H1 (cell line): ENCODE data around the gene SLC17A5. TPM values are rescaled to one million over a fixed set of nuclear protein-coding genes. Genes with fewer than 3 reads are reported as not detected.
A peak's percentile ranks its signal among the peaks of the same experiment; 100 is the strongest.

Experiments
- CTCF ChIA-PET: fragments of 300-600 bp; sonication (Branson Sonifier 250); formaldehyde crosslinking; loops from one replicate; lab custom pipeline; 2021; ENCODE audit not compliant: partially characterized antibody; lab: Charles Lee
- POLR2A ChIA-PET: fragments of 300-600 bp; sonication (Branson Sonifier 250); formaldehyde crosslinking; loops from one replicate; lab custom pipeline; 2021; ENCODE audit warnings: inconsistent platforms; ENCODE audit not compliant: partially characterized antibody; lab: Charles Lee
- DNase-seq, 2 experiments: peaks; one replicate each; pipeline versions ENCODE4 v3.0.0 to v3.0.0-alpha.2; 2010 to 2022; ENCODE audit warnings: low spot score in 2 of 2, low read depth in 1 of 2, mixed read lengths in 1 of 2
- FAIRE-seq: peaks from 2 replicates; lab custom pipeline; 2011; peaks lifted over from hg19 to GRCh38; lab: Jason Lieb, UNC
- H2AFZ ChIP-seq: 2 replicates; pipeline ENCODE4 v1.8.1; 2012; ENCODE audit warnings: low read length, inconsistent platforms
- H2AK5ac ChIP-seq: 2 replicates; pipeline ENCODE4 v1.6.1; 2013; ENCODE audit warnings: low read depth, low read length
- H2BK120ac ChIP-seq: replicated peaks from 2 replicates; pipeline ENCODE3; 2013; ENCODE audit warnings: low read depth, low read length, inconsistent platforms
- H2BK12ac ChIP-seq: 2 replicates; pipeline ENCODE4 v1.6.1; 2013; ENCODE audit warnings: low read depth, low read length
- H2BK15ac ChIP-seq: 2 replicates; pipeline ENCODE4 v1.6.1; 2013; ENCODE audit warnings: low read length
- H2BK20ac ChIP-seq: 2 replicates; pipeline ENCODE4 v1.6.1; 2013; ENCODE audit warnings: low read length
- H2BK5ac ChIP-seq: 2 replicates; pipeline ENCODE4 v1.6.1; 2013; ENCODE audit warnings: low read depth, low read length
- H3K14ac ChIP-seq: 2 replicates; pipeline ENCODE4 v1.6.1; 2013; ENCODE audit warnings: inconsistent platforms; ENCODE audit not compliant: insufficient read length
- H3K18ac ChIP-seq: 2 replicates; pipeline ENCODE4 v1.6.1; 2013; ENCODE audit warnings: low read length; ENCODE audit errors: extremely low read depth
- H3K23ac ChIP-seq: 2 replicates; pipeline ENCODE4 v1.6.1; 2013; ENCODE audit warnings: inconsistent platforms; ENCODE audit not compliant: insufficient read length
- H3K23me2 ChIP-seq: 2 replicates; pipeline ENCODE4 v1.6.1; 2013; ENCODE audit warnings: low read depth, low read length
- H3K27ac ChIP-seq: 2 replicates; pipeline ENCODE4 v1.6.1; 2011; ENCODE audit warnings: low read depth, low read length, inconsistent platforms
- H3K27me3 ChIP-seq, 4 experiments: replicated peaks in 1 of 4; 1 replicate in 1 of 4; 2 replicates in 3 of 4; pipeline versions ENCODE4 v1.6.1 to v1.8.1; 2011 to 2013; ENCODE audit warnings: low read length in 3 of 4, mild to moderate bottlenecking in 3 of 4, inconsistent platforms in 2 of 4, mixed read lengths in 2 of 4, moderate library complexity in 1 of 4; ENCODE audit not compliant: control insufficient read depth in 3 of 4, insufficient read depth in 3 of 4; ENCODE audit errors: extremely low read depth in 1 of 4
- H3K36me3 ChIP-seq, 4 experiments: 2 replicates each; pipeline versions ENCODE4 v1.6.1 to v1.8.1; 2011 to 2013; ENCODE audit warnings: mild to moderate bottlenecking in 4 of 4, low read length in 3 of 4, moderate library complexity in 2 of 4, control low read depth in 1 of 4, inconsistent platforms in 1 of 4; ENCODE audit not compliant: insufficient read depth in 4 of 4, control insufficient read depth in 2 of 4
- H3K4ac ChIP-seq: replicated peaks from 2 replicates; pipeline ENCODE3; 2013; ENCODE audit warnings: low read length, low read depth, mixed read lengths, inconsistent platforms; ENCODE audit not compliant: insufficient read length
- H3K4me1 ChIP-seq, 4 experiments: replicated peaks in 1 of 4; 1 replicate in 1 of 4; 2 replicates in 3 of 4; pipeline versions ENCODE4 v1.6.1 to v1.8.1; 2011 to 2013; ENCODE audit warnings: low read length in 3 of 4, inconsistent platforms in 2 of 4, mixed read lengths in 1 of 4; ENCODE audit not compliant: insufficient read depth in 4 of 4, control insufficient read depth in 3 of 4
- H3K4me2 ChIP-seq, 2 experiments: 2 replicates each; pipeline versions ENCODE4 v1.6.1 to v1.8.1; 2011 to 2013; ENCODE audit warnings: low read depth in 2 of 2, low read length in 2 of 2, control low read depth in 1 of 2, inconsistent platforms in 1 of 2, mild to moderate bottlenecking in 1 of 2; ENCODE audit not compliant: insufficient read depth in 1 of 2
- H3K4me3 ChIP-seq, 4 experiments: fragments of 200-600, 300-600 bp in 1 of 4; sonication (generic), shearing (Covaris generic), sonication (Bioruptor Twin) in 1 of 4; 2 replicates each; pipeline versions ENCODE4 v1.5.1 to v1.8.1; 2011 to 2016; ENCODE audit warnings: low read length in 4 of 4, low read depth in 3 of 4, control low read depth in 2 of 4, inconsistent platforms in 2 of 4, mild to moderate bottlenecking in 2 of 4, mixed read lengths in 1 of 4, moderate library complexity in 1 of 4; ENCODE audit not compliant: insufficient read depth in 2 of 4; ENCODE audit errors: extremely low read depth in 1 of 4
- H3K56ac ChIP-seq: replicated peaks from 2 replicates; pipeline ENCODE3; 2013; ENCODE audit warnings: low read depth, mild to moderate bottlenecking, mixed read lengths, low read length, inconsistent platforms; ENCODE audit not compliant: insufficient read length
- H3K79me1 ChIP-seq: 2 replicates; pipeline ENCODE4 v1.6.1; 2013; ENCODE audit warnings: low read depth, low read length, control low read depth
- H3K79me2 ChIP-seq, 2 experiments: 2 replicates each; pipeline versions ENCODE4 v1.6.1 to v1.8.1; 2012 to 2013; ENCODE audit warnings: low read length in 2 of 2, mild to moderate bottlenecking in 2 of 2, inconsistent platforms in 1 of 2; ENCODE audit not compliant: insufficient read depth in 2 of 2, control insufficient read depth in 1 of 2
- H3K9ac ChIP-seq, 4 experiments: replicated peaks in 1 of 4; 1 replicate in 1 of 4; 2 replicates in 3 of 4; pipeline versions ENCODE4 v1.6.1 to v1.8.1; 2011 to 2013; ENCODE audit warnings: low read depth in 3 of 4, low read length in 3 of 4, control low read depth in 2 of 4, mild to moderate bottlenecking in 2 of 4, moderate library complexity in 2 of 4, inconsistent platforms in 1 of 4; ENCODE audit errors: extremely low read depth in 1 of 4
- H3K9me3 ChIP-seq, 2 experiments: 2 replicates each; pipeline versions ENCODE4 v1.6.1 to v1.8.1; 2012 to 2013; ENCODE audit warnings: mild to moderate bottlenecking in 2 of 2, moderate library complexity in 2 of 2, control low read depth in 1 of 2, inconsistent platforms in 1 of 2, low read depth in 1 of 2, low read length in 1 of 2, mixed read lengths in 1 of 2; ENCODE audit not compliant: insufficient read depth in 2 of 2
- H4K20me1 ChIP-seq, 2 experiments: replicated peaks in 1 of 2; 2 replicates each; pipeline versions ENCODE3 to v1.8.1; 2011 to 2013; ENCODE audit warnings: inconsistent platforms in 2 of 2, low read length in 2 of 2, mild to moderate bottlenecking in 1 of 2; ENCODE audit not compliant: insufficient read depth in 2 of 2, control insufficient read depth in 1 of 2
- H4K5ac ChIP-seq: 2 replicates; pipeline ENCODE4 v1.6.1; 2013; ENCODE audit warnings: low read length, low read depth, mixed read lengths, inconsistent platforms; ENCODE audit not compliant: insufficient read length
- H4K8ac ChIP-seq: 2 replicates; pipeline ENCODE4 v1.8.0; 2013; ENCODE audit warnings: mild to moderate bottlenecking, moderate library complexity, low read length, inconsistent platforms; ENCODE audit not compliant: insufficient read depth; ENCODE audit errors: extremely low read depth
- H4K91ac ChIP-seq: replicated peaks from 2 replicates; pipeline ENCODE3; 2013; ENCODE audit warnings: low read length, mixed read lengths, inconsistent platforms; ENCODE audit not compliant: insufficient read length
- BACH1 ChIP-seq: IDR thresholded peaks from 2 replicates; pipeline ENCODE4 v1.6.1; 2012; ENCODE audit warnings: low read length, improper control_type of control experiment
- TAF1 ChIP-seq: IDR thresholded peaks from 2 replicates; pipeline ENCODE4 v1.6.1; 2011; ENCODE audit warnings: mild to moderate bottlenecking, low read depth, low read length
- WGBS, 2 experiments: shearing (Covaris generic) in 1 of 2; methylation state at CpG; one replicate each; pipeline versions ENCODE4 v1.1.6 to v1.1.7; 2013 to 2015; ENCODE audit warnings: low lambda C conversion rate in 2 of 2, mixed read lengths in 2 of 2, inconsistent platforms in 1 of 2, low coverage in 1 of 2, missing lambda C conversion rate in 1 of 2; ENCODE audit not compliant: insufficient replicate concordance in 2 of 2, insufficient coverage in 1 of 2, insufficient read length in 1 of 2; ENCODE audit errors: extremely low coverage in 1 of 2, missing lambda C conversion rate in 1 of 2; 5-methylcytosine and 5-hydroxymethylcytosine counted together
- polyA plus RNA-seq, 7 experiments: library from polyadenylated mRNA; depleted of rRNA in 3 of 7; stranded (reverse) in 5 of 7; unstranded in 2 of 7; fragments of >200 nt in 5 of 7; fragments of 200-250 nt in 2 of 7; gene quantifications; 1 replicate in 5 of 7; 2 replicates in 1 of 7; 4 replicates in 1 of 7; pipeline versions ENCODE4 v1.2.1 to v1.2.3, GENCODE V29; 2011 to 2013; ENCODE audit warnings: missing spikeins in 2 of 7, mixed read lengths in 2 of 7
- total RNA-seq: library from RNA; stranded (reverse); fragmentation: NEBNext Ultra II Directional; extraction: Animal tissue kit (Norgen Biotek cat#: 25700); gene quantifications from 2 replicates; pipeline ENCODE4 v1.2.1, GENCODE V29; 2021

SLC17A5 gene
- total and polyA plus RNA-seq, 2 of the 8 experiments (the other 6 are each of a cell fraction or from before 2014, with no cell fraction given), result 11.0 to 11.9 TPM

DNA sequence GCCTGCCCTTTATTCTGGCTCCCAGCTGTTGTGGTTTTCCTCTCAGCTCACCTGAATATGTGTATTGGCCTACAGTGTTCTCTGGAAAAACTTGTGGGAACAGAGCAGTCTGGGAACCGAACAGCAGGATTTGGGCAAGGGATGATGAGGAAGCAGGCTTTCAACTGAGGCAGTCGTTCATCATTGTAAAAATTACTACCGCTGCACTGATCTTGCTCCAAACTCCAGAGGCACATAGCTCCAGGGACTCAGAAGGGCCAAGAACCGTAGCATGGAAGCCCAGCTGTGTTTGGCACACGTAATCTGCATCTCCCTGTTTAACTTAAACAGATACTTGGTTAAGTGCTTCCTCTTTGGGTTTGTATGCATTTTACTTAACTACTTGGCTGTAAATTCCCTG lies 84.7 kb downstream of the SLC17A5 start:
- Histone ChIP-seq H2BK15ac (peak overlapping the region; percentile 54), H3K27ac (no peak overlapping the region), H3K9me3 (no peaks in the 10 kb centered on the region; a peak in 1 of 4 replicates), H4K5ac (no peak overlapping the region), H2BK120ac (no peak overlapping the region), H2BK12ac (peak overlapping the region; percentile 10; the same call in 1 of the 2 replicates), H3K18ac (no peak overlapping the region), H2AK5ac (no peak overlapping the region), H2BK5ac (peak overlapping the region; percentile 28; the same call in 1 of the 2 replicates), H3K79me1 (no peaks in the 10 kb centered on the region), H4K20me1 (no peaks in the 10 kb centered on the region), H3K14ac (no peak overlapping the region), H3K4me2 (no peak overlapping the region), H3K4ac (no peak overlapping the region), H3K79me2 (no peaks in the 10 kb centered on the region), H3K9ac (no peak overlapping the region; a peak in 1 of 7 replicates), H3K23ac (no peak overlapping the region), H4K8ac (no peak overlapping the region), H3K56ac (no peak overlapping the region), H4K91ac (no peak overlapping the region), H3K27me3 (no peaks in the 10 kb centered on the region), H2BK20ac (peak overlapping the region; percentile 51; the same call in 1 of the 2 replicates), H3K23me2 (no peaks in the 10 kb centered on the region), H3K36me3 (no peaks in the 10 kb centered on the region), H3K4me1 (peaks cover 3 to 14% (median 10%) of the 10 kb centered on the region in 4 experiments; a peak in 5 of 7 replicates), H3K4me3 (no peak overlapping the region), H2AFZ (no peak overlapping the region)
- DNase-seq, result no peak
- WGBS, 2 experiments, result 79% methylated on average over 5 of the region's 5 CpGs; no CpG with 5 or more reads in 1 of the 2 experiments
- no peak for FAIRE-seq
- ChIA-PET CTCF (interaction anchor here (1.2 to 1.9 kb wide), 3 partner anchors 10 to 11 kb away, joined by 4 to 6 read pairs (median 4); no protein-coding TSS in a partner anchor), POLR2A (interaction anchor here (1.3 to 45.0 kb wide), 4 partner anchors 10 to 118 kb away, joined by 3 to 1482 read pairs (median 42); partner anchors contain the start of genes CGAS and EEF1A1)
- no peak for TF ChIP-seq BACH1
- TF ChIP-seq TAF1, result no peak
